AG04449 (cell line): ENCODE measurements around the gene TTC6.

Experiments
- CTCF ChIA-PET: fragments of 350-600 bp; formaldehyde crosslinking; extraction: SDS; loops from one replicate; lab custom pipeline; 2021; ENCODE audit warnings: antibody characterized with exemption; lab: Yijun Ruan, JAX
- POLR2A ChIA-PET: fragments of 400-600, 350-600 bp; formaldehyde crosslinking; extraction: SDS; loops from one replicate; lab custom pipeline; 2020; ENCODE audit warnings: antibody characterized with exemption, inconsistent platforms; lab: Yijun Ruan, JAX
- DNase-seq: peaks from one replicate; pipeline ENCODE4 v3.0.0-alpha.2; 2010; ENCODE audit warnings: low read depth, low spot score
- H3K4me3 ChIP-seq: 2 replicates; pipeline ENCODE4 v1.5.1; 2011; ENCODE audit warnings: low read depth, mild to moderate bottlenecking, control low read depth, low read length
- TF ChIP-seq, protein P1 (sequence below): IDR thresholded peaks from one replicate; pipeline ENCODE4 v1.5.1; 2011; ENCODE audit warnings: mild to moderate bottlenecking, moderate library complexity, low read length, control low read depth, inconsistent platforms; ENCODE audit not compliant: insufficient read depth; ENCODE audit errors: missing control alignments

Gene TTC6

DNA sequence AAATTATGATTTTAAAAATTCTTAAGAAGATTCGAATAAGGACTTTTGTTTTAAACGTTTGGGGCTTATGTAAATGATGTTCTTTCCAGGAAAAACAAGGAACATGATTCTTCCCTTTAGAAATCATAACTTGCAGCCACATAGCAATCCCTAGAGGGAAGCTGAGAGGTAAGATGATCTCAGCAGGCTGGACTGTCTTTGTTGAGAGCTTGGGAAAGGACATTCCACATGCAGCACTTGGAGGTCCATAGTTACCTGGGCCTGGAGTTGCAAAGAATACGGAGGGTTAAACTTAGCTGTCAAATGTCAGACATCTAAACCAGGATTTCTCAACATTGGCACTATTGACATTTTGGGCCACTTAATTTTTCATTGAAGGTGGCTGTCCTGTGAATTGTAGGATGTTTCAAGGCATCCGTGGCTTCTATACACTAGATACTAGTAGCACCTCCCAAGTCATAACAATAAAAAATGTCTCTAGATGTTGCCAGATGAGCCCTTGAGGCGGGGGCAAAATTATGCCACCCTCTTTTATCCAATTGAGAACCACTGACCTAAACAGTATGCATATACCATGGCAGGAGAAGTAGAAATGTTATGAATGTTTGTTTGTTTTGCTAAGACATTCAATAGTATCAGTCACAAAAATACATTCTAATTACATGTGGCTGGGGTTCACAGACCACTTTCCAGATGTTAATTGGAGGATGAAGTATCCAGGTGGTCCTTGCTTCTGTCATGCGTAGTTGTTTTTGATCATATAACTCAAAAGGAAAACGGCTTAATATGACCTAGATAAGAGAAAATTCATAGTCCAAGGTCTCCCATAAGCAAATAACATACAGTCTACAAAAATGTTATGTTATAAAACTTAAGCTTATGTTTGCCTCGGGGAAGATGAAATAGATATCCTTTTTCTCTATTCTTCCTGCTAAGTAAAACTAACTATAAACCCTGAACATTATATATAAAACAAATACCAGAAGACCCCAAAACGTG is 30.5 kb downstream of the TTC6 start:
- TF ChIP-seq, protein P1, sequence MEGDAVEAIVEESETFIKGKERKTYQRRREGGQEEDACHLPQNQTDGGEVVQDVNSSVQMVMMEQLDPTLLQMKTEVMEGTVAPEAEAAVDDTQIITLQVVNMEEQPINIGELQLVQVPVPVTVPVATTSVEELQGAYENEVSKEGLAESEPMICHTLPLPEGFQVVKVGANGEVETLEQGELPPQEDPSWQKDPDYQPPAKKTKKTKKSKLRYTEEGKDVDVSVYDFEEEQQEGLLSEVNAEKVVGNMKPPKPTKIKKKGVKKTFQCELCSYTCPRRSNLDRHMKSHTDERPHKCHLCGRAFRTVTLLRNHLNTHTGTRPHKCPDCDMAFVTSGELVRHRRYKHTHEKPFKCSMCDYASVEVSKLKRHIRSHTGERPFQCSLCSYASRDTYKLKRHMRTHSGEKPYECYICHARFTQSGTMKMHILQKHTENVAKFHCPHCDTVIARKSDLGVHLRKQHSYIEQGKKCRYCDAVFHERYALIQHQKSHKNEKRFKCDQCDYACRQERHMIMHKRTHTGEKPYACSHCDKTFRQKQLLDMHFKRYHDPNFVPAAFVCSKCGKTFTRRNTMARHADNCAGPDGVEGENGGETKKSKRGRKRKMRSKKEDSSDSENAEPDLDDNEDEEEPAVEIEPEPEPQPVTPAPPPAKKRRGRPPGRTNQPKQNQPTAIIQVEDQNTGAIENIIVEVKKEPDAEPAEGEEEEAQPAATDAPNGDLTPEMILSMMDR, result no peak
- no peak for DNase-seq
- ChIA-PET POLR2A (no interaction called here), CTCF (no interaction called here)
- H3K4me3 ChIP-seq, result no peak overlapping the region

GRCh38 chr14:37637341-37637740 is 41.9 kb downstream of the TTC6 start:
- CTCF ChIA-PET, result no interaction called here
- no peak overlapping the region for H3K4me3 ChIP-seq
- TF ChIP-seq, protein P1, result no peak
- DNase-seq, result no peak
- POLR2A ChIA-PET, result no interaction called here

DNA sequence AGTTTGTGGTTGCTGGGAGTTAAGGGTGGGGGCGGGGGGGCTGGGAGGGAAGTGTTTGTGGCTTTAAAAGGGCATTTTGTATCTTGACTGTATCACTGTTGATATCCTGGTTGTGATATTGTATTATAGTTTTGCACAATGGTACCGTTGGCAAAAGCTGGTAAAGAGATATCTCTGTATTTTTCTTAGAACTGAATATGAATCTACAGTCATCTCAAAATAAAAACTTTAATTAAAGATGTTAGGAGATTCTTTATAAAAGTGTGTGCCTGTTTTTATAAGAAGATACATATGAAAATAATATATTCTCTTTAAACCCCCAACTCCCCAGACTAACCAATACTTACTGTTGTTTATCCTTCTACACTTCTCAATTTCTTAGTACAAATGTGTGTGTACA is 43.2 kb downstream of the TTC6 start:
- TF ChIP-seq, protein P1, result no peak
- CTCF ChIA-PET, result no interaction called here
- no peak for DNase-seq
- no peak overlapping the region for H3K4me3 ChIP-seq
- POLR2A ChIA-PET, result no interaction called here

DNA sequence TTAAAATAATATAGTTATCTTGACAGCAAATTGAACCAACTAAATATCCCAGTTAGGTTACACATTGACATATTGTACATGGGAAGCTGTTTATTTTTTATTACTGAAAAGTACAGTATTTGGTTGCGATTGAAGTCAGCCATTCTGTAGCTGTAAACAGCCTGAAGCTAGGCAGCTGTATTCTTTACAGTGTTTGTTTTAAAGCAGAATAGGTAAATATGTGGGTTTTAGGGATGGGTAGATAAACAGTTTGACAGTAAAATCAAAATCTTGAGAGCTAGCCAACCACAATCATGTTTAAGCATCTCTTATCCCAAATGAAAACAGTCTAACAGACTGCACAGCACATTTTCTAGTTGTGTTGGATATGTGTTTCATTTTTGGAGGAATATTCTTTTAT is 45.7 kb downstream of the TTC6 start:
- no peak for DNase-seq
- ChIA-PET CTCF (no interaction called here), POLR2A (no interaction called here)
- no peak overlapping the region for H3K4me3 ChIP-seq
- TF ChIP-seq, protein P1, result no peak

- CTCF ChIA-PET, result no interaction called here
- TF ChIP-seq, protein P1, result no peak
- POLR2A ChIA-PET, result no interaction called here
- no peak for DNase-seq
- no peak overlapping the region for H3K4me3 ChIP-seq
Observed at GRCh38 chr14:37642125-37642524, 46.7 kb downstream of the TTC6 start.

- ChIA-PET POLR2A (no interaction called here), CTCF (no interaction called here)
- TF ChIP-seq, protein P1, result no peak
- H3K4me3 ChIP-seq, result no peak overlapping the region
- DNase-seq, result no peak
Observed at GRCh38 chr14:37643701-37644100, 48.3 kb downstream of the TTC6 start.
